Measurements from ENCODE around the gene BBS2.
"Not testable (repeated sequence)": the region's sequence is repeated elsewhere in the genome, so short reads cannot be mapped to it uniquely, and the experiment has no call there.

BBS2 gene

DNA sequence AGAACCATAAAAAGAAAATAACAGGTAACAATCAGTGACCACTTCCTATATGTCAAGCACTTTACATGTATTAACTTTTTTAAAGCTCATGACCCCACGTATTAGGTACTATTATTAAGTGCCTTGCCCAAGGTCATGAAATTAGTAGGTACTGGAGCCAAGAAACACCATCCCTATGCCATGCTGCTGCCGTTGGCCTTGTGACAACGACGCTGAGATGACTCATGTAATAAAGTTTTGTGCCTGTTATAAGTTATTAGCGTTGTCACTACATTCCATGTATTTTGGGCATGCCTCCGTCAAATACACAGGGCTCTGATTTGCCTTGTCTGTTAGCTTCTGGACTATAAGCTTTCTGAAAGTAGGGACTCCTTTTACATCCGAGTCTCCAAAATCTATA, 1.4 kb downstream of the BBS2 start:
- no peak for DNase-seq

DNA sequence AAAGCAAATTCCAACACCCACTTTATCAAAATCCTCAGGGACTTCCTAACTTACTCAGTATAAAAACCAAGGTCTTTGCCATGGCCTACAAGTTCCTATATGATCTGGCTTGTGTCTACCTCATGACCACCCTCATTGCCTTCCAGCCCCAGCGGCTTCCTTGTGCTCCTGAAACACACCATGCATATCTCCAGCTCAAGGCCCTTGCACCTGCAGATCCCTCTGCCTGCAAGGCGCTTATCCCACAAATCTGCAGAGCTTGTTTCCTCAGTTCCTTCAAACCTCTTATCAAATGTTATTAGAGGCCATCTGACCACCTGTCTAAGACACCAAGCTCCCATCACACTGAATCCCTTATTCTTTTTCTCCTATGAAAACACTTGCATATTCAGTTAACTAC, 2.6 kb downstream of the BBS2 start:
- no peak for DNase-seq

DNA sequence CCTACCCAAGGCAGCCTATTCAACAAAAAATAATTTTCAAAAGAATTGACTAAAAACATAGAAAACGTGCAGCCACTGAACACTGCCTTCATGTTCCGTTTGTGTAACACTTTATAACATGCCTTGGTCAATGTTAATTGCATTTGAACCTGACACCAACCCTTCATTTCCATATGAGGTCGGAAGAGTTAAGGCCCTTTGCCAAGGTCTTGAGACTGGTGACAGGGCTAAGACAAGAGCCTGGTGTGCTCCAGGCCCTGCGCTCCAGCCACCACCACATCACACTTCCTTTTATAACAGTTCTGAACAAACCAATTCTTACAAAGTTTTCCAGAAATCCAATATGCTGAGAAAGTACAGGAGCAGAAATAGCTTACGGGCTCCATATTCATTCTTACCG, 4.2 kb downstream of the BBS2 start:
- DNase-seq: no peak

DNA sequence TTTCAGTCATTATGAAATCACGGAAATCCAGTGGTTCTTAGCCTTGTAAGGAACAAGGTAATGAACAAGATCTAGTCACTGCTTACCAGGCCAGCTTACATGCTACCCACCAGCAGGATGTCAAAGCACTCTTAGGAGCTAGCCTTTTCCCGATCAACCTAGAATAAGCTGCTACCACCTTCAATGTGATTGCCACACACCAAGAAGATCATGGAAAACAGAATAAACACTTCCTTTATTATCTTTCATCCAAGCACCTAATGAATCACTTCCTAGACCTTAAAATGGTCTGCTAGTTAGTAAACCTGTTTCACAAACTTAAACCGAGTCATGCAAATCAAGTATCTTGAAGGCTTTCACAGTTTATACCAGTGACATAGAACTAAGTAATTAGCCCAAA, 5.0 kb downstream of the BBS2 start:
- no peak for DNase-seq

DNA sequence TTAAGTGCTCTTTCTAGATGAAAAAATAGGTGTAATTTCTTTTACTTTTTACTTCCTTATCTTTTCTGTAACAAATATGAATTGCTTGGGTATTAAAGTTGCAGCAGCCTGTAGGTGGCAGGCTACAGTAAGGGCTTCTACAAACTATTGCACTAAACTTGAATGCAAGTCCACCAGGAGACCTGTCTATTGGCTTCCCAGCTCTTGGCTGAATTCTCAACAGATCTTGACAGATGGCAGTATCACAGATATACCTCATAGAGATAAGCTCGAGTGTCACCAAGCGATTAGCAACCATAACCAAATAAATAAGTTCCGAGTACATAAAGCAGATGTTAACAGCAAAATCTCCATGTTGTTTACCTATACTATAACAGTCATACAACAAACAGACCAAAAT, 5.9 kb downstream of the BBS2 start:
- DNase-seq: no peak

DNA sequence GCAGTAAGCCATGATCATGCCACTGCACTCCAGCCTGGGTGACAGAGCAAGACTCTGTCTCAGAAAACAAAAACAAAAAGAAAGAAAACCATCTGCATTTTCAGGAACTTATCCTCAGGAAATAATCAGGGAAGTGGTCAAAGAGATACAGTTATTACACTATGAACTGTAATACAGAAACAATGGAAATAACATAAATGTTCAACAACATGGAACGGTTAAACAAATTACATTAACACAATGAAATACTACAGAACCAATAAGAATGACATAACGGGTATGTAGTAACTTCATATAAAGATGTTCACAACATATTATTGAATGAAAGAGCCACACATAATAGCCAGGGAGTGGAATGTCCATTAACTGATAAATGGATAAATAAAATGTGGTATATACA, 6.7 kb downstream of the BBS2 start:
- DNase-seq: no peak

DNA sequence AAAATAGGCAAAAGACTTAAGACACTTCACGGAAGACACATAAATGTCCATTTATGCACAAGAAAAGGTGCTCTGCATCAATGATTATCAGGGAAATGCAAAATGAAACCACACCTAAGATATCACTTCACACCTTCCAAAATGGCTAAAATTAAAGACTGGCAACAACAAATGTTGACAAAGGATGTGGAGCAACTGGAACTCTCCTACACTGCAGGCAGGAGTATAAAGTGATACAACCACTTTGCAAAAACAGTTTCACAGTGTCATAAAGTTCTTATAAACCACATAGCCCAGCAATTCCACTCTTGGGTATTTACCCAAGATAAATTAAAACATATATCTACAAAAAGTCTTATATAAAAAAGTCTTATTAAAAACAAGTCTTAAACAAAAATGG, 7.8 kb downstream of the BBS2 start:
- DNase-seq: no peak

DNA sequence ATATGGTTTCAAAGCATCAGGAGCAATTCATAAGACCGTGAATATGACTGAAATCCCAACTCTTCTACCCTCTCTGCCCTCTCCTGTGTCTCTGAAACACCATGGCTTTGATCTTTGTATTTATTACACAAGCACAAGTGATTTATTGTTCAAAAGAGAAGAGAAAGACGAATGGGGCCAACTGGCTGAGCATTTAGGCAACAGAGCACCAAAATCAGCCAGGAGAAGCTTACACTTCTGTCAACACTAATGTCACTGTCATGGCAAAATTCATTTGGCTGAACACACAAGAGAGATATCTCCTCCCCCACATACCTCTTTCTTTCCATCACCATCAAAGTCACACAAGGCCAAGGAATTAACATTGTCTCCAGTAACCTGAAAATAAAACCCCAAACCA, 9.3 kb downstream of the BBS2 start:
- no peak for DNase-seq

DNA sequence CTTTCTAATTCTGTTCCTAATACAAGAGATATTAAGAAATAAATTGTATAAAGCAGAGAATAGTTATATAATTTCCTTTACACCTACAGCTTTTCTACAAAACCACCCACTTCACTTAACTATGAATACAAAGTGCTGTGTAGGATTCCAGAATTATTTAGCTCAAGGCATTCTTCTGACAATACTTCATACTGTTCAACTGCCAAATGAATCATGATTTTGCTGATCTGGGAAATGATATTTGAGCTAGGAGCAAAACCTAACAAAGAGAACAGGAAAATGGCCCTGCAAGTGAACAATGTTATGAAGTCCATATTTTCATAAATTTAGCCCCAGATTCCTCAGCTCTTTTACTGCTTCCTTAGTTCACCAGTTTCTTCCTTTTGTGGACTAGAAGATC, 12.9 kb downstream of the BBS2 start:
- DNase-seq: no peak

DNA sequence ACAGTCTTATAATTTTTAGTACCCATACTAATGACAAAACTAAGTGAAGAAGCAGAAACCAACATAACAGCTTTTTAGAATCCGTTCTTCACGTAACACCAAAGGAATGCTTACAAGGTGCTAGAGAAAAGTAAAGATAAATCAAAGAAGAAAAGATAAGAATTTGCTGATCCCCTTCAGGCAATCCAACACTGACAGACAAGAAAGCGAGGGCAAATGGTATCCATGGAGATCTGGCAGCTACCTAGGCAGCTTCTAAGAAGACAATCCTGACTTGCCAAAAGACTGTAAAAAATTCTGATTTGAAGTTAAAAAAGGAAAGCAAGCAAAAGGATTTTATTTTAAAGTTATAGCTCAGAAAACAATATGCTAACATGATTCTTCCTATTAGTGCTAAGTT, 14.6 kb downstream of the BBS2 start:
- DNase-seq: no peak

DNA sequence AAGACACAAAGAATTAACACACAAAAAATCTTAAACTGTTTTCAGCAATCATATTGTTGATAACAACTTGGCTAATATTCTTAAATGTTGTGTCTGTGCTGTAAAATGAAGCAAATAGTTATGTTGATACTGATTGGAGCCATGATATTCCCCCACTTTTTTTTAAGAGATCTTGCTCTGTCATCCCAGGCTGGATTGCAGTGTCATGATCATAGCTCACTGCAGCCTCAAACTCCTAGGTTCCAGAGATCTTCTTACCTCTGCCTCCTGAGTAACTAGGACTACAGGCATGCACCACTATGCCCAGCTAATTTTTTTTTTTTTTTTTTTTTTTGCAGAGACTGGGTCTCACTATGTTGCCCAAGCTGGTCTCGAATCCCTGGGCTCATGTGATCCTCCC, 26.0 kb downstream of the BBS2 start:
- no peak for DNase-seq

DNA sequence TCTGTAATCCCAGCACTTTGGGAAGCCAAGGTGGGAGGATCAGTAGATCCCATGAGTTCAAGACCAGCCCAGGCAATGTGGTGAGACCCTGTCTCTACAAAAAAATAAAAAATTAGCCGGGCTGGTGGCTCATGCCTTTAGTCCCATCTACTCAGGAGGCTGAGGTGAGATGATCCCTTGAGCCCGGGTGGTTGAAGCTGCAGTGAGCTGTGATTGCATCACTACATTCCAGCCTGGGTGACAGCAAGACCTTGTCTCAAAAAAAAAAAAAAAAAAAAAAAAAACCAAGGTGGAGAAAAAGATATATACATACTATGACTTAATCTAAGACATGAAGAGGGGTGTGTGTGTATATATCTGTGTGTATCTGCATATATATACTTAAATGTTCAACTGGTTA, 26.7 kb downstream of the BBS2 start:
- DNase-seq: no peak

DNA sequence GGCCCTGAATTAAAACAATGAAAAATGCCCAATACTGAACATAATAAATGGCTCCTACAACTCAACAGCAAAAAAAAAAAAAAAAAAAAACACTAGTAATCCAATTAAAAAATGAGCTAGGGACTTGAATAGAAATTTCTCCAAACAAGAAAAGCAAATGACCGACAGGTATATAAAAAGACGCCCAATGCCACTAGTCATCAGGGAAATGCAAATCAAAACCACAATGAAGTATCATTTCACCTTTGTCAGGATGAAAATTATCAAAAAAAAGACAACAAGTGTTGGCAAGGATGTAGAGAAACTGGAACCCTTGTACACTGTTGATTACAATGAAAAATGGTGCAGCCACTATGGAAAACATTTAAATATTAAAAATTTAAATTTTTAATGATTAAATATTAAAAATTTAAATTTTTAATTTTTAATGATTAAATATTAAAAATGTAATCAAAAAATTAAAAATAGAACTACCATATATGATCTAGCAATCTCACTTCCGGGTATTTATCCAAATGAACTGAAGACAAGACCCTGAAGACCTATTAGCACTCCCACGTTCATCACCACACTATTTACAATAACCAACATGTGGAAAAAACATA, 28.1 kb downstream of the BBS2 start:
- no peak for DNase-seq

DNA sequence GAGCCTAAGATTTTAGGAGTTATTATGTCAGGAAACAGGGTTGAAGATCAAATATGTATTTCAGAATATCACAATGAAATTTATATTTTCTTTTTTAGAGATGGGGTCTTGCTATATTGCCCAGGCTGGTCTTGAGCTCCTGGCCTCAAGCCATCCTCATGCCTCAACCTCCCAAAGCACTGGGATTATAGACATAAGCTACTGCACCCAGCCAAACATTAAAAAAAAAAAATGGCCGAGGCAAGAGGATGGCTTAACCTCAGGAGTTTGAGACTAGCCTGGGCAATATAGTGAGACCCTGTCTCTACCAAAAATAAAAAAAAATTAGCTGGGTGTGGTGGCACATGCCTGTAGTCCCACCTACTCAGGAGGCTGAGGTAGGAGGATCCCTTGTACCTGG, 31.0 kb downstream of the BBS2 start:
- DNase-seq: not testable (repeated sequence)

DNA sequence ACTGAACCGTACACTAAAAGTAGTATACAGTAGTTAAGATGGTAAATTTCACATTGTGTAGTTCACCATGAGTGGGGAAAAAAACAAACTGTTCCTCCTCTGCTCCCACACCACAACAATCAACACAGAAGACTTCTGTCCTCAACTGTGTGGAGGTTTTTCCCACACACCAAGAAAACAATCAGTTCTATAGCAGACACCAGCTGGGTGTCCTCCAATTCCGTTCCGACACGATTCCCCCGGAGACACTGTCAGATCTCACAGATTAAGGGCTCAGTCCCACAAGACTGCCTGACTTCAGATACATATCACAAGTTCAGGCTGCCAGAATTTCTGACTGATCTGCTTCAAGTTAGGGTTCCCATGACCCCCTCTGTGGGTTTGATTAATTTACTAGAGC, 31.8 kb downstream of the BBS2 start:
- no peak for DNase-seq

DNA sequence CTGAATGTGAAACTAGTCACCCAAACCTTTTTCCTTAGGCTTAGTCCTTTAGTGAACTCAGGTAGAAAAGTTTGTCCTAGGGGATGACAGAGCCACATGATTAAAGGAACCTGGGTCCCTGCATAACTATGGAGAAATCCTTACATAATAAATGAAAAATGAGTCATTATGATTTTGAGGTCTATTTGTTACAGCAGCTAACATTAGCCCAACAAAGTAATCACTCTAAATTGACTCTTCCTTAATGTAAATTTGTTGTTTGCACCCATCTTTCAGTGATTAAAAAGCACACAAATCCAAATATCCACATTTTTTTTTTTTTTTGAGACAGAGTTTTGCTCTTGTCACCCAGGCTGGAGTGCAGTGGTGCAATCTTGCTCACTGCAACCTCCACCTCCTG, 36.4 kb downstream of the BBS2 start:
- no peak for DNase-seq

DNA sequence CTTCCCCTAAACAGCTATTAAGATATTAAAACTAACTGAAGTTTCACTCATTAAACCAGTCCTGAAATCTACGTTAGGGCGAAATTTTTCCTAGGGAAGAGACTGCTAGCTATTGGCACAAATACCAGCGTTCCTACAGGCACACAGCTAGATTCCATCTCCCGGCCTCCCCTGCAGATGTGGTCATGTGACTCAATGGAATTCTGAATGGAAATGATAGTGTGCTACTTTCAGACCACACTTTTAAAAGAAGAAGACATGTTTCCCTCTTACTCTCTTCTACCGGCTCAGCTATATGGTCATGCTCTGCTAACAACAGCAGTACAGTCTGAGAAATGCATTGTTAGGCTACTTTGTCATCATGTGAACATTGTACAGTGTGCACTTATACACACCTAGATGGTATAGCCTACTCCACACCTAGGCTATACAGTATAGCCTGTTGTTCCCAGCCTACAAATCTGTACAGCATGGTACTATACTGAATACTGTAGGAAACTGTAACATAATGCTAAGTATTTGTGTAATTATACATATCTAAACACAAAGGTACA, 37.1 kb downstream of the BBS2 start:
- DNase-seq: no peak

DNA sequence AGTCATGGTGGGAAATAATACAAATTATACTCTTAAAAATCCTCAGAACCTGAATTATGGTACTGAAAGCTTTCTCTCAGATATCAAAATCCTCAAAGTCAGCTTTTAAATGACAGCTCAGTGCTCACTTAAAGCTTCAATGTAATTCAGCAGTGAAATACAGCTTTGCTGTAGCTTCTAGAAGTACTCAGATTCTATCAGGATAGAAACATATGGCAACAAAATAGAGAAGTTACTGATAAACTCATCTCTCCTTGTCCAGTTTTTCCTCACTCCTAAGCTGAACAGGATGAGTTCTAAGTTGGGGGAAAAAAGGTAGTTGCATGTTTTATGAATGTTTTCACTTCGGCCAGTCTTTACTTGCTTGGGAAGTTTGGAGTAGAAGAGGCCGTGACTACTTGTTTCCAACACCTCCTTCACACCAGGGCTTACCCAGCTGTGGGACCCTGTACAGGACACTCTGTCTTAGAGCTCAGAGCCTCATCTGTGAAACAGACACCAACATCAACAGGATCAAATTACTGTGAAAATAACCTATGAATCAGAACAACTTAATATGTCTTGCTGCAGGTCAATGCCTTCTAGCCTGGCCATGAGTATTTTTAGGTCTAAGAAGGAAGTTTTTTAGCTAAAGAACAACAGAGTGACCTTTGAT, 38.2 kb downstream of the BBS2 start:
- DNase-seq: no peak

DNA sequence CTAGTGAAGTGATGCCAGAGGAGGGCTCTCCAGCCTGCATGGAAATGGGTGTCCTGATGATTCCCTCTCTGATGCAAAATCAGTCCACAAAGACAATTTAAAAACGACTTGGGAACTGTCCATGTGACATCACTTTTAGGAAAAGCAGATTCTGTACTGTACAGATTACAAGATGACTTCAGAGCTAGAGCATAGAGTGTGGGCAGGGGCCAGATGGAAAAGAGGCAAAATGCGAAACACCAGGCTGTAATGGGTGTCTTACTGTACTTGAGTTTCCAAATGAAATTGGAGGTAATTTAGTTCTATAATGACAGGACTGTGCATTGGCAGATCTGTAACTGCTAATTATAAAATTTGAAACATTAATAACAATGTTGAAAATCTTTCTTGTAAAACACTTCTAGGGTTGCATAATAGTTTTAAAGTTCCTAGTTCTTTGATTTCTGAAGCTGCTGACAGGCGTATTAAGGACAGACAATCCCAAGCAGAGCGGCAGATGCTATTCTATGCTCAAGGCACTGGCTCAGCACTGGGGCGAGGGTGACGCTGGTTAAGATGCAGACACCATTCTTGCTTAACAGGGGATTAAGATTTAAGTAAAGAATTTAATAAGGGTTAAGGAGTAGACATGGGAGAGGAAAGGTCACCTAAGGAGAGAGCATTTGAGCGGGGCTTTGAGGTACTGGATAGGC, 38.9 kb downstream of the BBS2 start:
- no peak for DNase-seq

DNA sequence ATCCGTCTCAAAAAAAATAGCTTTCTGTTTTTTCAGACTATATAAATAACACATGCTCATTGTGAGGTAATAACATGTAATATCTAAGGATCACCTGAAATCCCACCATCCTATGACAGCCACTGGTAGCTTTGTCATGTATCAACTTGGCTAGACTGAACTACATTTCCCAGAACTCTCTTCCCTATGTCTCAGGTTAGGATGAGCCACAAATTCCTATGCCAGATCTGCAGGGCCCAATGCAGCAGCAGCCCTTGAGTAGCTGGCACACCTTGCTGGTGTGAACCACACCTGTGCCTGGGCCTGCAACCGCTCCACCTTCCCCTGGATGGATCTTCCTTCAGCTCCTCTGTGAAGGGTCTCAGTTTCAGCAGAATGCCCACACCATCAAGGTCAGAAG, 40.4 kb downstream of the BBS2 start:
- no peak for DNase-seq

DNA sequence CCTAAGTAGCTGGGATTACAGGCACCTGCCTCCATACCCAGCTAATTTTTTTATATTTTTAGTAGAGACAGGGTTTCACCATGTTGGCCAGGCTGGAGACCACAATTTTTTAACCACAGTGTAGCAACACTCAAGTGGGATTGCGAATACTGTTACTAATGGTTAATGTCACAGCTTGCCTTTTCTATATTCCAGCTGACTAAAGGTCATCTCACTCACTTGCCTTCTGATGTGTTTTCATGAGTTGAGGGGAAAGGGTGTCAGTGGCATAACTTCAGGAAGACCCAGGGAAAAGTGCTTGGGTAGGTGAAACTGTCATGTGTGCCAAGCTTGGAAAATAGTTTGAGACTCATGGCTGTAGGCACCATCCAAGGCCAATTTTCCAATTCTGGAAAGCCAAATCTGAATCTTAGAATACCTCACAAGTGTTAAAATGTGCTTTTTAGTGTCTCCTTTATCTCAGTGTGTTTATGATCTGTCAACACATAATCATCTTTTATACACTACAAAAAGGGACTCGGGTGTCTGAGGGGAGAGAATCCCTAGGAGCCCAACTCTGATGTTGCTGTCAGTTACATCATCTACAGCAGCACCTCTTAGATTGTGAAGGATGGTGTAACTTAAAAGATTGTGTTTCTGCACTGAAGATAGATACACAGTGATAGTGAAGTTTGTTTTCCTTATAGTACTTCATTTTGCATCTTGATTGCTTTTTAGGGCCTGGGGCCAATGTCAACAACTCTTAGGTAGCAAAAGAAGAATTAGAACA, 41.4 kb downstream of the BBS2 start:
- DNase-seq: no peak

DNA sequence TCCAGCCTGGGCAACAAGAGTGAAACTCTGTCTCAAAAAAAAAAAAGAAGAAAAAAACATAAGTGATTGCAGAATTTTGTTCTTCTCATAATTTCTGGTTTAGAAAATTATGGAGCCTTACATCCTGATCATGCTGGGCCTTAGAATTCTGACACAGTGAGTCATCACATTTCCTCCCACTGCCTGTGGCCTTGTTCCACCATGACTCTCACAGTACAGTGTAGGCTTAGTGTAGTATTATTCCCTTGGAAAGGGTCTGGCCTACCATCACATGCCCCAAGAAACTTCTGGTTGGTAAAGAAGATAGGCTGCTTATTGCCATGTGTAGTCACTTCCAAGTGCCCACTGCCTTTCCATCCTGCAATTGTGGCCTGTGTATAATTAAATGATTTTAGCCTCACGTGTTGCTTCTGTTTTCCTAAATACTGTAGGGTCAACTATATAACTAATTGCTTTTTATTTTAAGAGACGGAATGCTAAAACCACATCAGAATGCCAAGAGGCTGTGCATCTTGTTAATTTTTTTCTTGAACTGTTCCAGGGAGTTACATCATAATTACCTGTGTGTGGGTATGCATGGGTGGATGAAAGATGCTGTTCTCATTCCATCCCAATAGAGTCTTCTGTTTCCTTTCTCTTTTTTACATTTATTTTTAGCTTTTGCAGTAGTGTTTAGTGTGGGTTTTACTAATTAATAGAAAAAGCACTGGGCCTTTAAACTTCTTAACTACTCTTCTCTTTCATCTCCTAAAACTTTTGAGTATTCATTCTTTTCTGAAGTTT, 42.5 kb downstream of the BBS2 start:
- no peak for DNase-seq

DNA sequence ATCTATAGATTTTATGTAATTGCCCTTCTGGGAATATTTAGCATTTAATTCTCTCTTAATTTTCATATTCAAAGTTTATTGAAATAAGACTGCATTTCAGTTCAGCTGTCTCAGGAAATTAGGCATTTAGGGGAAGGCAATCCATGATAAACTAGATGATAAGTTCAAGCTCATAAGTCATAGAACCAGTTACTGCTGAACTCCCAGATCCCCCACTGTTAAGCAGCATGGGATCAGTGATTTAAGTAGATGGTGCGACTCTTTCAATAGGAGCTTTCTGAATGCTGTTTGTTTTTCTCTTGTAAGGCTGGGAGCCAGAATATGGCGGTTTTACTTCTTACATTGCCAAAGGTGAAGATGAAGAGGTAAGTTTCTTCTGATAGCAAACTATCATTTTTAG, 44.6 kb downstream of the BBS2 start:
- DNase-seq: no peak

All from DMS79 treated with DMSO at 0.1 percent for 48 hours (cell line).